Measurements from ENCODE around the gene GALNTL6.

GALNTL6 gene

GRCh38 chr4:172983014-172983413, 1169.8 kb downstream of the GALNTL6 start:
- TF ChIP-seq CTCF (conservative IDR thresholded peaks at IDR 0.05; ENCODE audit: low read depth, low read length), result no peak
- DNase-seq (ENCODE audit: low read depth), result no peak

DNA sequence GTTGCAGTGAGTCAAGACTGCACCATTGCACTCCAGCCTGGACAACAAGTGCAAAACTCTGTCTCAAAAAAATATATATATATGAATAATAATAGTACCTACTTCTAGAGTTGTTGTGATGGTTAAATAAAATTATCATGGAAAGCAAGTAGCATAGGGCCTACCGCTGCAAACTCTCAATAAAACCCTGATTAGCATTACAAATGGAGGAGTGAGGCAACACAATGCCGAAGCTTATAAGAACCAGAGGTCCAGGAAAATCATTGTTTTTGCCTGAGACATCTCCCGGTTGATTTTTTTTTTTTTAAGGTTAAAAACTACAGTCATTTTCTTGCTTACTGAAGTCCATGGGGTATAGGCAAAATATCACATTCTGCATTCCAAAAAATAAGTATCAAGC, 1170.4 kb downstream of the GALNTL6 start:
- no peak for DNase-seq (ENCODE audit: low read depth)
- no peak for TF ChIP-seq CTCF (conservative IDR thresholded peaks at IDR 0.05; ENCODE audit: low read depth, low read length)
- H3K4me3 ChIP-seq (ENCODE audit: low read length), result no peak overlapping the region

More at GRCh38 chr4:172983014-172983413, 1169.8 kb downstream of the GALNTL6 start:
- H3K4me3 ChIP-seq (ENCODE audit: low read length), result no peak overlapping the region

DNA sequence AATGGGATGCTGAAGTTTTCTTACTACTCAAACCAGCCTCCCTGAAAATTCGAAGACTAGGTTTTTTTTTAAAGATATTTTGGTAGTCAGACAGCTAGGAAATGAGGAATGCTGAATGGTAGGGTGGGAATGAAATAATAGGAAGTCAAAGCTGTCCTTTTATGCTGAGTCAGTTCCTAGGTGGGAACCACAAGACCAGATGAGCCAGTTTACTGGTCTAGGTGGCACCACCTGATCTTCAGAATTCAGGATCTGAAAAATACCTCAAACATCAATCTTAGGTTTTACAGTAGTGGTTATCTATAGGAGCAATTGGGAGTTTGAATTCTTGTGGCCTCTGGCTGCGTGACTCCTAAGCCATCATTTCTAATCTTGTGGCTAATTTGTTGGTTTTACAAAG, 1172.3 kb downstream of the GALNTL6 start:
- no peak for DNase-seq (ENCODE audit: low read depth)
- no peak for TF ChIP-seq CTCF (conservative IDR thresholded peaks at IDR 0.05; ENCODE audit: low read depth, low read length)

DNA sequence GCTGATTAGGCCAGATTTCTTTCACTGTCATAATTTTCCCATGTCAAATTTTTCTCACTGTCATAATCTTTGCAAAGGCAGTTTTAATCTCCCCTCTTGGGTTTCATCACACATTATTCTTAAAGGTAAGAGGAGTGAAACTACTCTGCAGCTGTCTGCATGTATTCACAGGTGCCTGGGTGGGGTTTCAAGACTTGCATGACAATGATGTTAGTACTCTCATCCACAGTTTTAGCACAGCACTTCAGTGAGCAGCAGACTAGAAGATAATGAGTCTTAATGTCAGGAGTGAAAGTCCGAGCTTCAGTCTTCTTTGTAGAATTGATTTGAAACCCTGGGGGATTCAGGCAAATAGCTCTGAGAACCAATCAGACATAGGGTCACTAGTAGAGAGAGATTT, 1172.9 kb downstream of the GALNTL6 start:
- no peak for DNase-seq (ENCODE audit: low read depth)
- H3K4me3 ChIP-seq (ENCODE audit: low read length), result no peak overlapping the region
- TF ChIP-seq CTCF (conservative IDR thresholded peaks at IDR 0.05; ENCODE audit: low read depth, low read length), result no peak

More for the DNA sequence above, 1172.3 kb downstream of the GALNTL6 start:
- no peak overlapping the region for H3K4me3 ChIP-seq (ENCODE audit: low read length)

DNA sequence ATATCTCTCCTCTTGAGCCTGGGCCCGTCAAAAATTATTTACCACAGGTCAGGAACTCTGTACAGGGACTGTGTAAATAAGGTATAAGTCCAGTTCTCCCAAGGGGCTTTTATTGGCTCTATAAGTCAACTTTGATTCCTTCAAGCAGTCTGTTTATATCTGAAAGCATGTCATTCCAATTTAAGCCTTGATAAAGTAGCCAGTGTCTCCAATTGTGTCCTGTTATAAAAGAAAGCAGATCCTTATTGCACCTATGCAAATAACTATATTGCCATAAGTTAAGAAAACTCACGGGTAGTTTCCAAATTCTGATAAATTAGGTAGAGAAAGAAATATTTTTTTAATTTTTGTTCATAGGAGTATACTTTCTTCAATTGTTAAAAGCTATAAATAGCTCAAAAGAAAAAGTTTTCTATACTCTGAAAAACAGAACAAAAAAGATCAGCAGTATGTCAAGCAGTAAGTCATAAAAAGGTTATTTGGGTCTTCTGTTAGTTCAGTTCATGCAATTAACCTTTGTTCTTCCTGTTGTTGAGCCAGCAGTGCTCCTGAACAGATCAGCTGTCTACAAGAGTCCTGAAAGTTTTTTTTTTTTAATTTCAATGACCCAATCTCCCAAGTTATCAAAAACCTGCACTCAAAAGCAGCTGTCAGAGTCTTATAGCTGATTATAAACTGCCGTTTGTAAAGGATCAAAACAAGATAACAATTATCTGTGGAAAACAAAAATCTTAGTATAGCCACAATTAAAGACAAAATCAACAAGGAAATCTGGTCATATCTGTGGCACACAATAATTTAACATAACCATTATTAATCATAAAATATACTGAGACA, 1177.0 kb downstream of the GALNTL6 start:
- no peak for DNase-seq (ENCODE audit: low read depth)
- no peak overlapping the region for H3K4me3 ChIP-seq (ENCODE audit: low read length)
- no peak for TF ChIP-seq CTCF (conservative IDR thresholded peaks at IDR 0.05; ENCODE audit: low read depth, low read length)

GRCh38 chr4:172992648-172993378, 1179.6 kb downstream of the GALNTL6 start:
- H3K4me3 ChIP-seq (ENCODE audit: low read length), result no peak overlapping the region
- no peak for TF ChIP-seq CTCF (conservative IDR thresholded peaks at IDR 0.05; ENCODE audit: low read depth, low read length)
- DNase-seq (ENCODE audit: low read depth), result no peak
